Stimulated activated CD4-positive, alpha-beta T cell treated with anti-CD3 and anti-CD28 coated beads, TNF-alpha, amount 100 ng/mL, for 48 hours (primary cell): ENCODE measurements around the gene CFAP221.
"Not testable (repeated sequence)": the region's sequence is repeated elsewhere in the genome, so short reads cannot be mapped to it uniquely, and the experiment has no call there.

Experiments
- DNase-seq, 3 donors: peaks; one replicate each; pipeline ENCODE4 v3.0.0-alpha.2; 2020; ENCODE audit warnings: low read depth in 3 of 3

The CFAP221 gene

DNA sequence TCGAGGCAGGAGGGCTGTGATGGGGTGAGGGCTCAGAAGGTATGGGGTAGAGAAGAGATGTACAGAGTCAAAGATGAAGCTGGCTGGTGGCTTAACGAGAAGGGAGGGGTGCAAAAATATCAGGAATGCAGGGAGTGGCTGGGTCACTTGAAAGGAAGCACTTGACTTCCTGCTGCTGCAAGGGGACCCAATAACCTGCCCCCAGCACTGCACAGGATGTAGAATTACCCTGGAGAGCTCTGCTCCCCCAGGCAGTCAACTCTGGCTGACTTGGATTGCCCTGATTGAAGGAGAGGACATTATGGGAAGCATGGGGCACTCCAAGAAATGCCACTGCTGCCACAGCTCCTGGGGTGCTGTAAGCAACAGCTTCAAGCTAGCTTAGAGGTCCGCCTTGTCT, 41.8 kb downstream of the CFAP221 start:
- DNase-seq = no peak

DNA sequence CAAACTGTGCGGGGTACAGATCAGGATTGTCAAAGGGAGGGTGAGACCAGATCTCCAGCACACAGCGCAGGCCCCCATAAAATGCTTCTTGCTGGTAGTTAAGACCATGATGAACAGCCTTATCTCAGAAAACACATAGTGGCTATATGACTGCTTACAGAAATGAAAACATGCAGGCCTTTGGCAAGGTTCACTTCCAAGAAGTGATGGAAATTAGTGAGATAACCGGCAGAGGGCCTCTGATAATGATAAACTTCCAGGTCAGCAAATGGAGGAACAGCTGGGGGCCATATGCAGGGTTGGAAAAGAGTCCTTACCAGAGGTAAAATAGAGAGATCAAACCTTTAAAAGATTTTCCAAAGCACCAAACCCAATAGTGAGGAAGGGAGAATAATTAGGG, 46.6 kb downstream of the CFAP221 start:
- no peak for DNase-seq

DNA sequence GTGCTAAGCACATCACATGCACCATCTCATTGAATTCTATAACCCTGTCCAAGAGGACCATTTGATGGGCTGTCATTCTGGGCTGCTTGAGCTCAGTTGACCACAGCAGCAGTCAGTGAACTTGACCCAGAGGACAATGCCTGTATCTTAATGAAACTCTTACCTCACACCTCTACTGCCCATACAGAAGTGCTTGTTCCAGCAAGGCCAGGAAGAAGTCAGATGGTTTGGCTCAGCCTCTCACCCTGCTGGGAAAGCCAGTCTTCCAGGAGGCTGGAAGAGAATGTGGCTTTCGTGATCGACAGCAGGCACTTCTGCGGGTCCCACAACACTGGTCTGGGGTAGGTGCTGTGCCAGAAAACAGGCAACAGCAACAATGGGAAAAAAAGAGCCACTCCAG, 47.3 kb downstream of the CFAP221 start:
- no peak for DNase-seq

DNA sequence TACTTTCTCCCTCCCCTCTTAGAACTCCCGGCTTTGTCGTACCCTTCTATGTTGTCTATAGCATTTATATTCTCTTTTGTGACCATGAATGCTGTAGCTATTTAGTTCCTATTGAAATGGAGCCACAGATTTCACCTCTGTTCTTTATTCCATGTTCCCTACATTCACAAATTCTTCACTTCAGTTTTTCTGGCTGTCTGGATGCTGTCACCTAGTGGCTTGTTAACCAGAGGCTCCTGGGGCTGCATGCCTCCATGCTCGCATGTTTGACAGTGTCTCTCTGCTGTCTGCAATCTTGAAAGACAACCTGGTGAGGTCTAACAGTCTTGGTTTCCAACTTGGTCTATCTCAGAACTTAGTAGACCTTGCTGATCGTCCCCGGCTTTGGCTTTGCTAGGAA, 48.2 kb downstream of the CFAP221 start:
- DNase-seq = no peak

DNA sequence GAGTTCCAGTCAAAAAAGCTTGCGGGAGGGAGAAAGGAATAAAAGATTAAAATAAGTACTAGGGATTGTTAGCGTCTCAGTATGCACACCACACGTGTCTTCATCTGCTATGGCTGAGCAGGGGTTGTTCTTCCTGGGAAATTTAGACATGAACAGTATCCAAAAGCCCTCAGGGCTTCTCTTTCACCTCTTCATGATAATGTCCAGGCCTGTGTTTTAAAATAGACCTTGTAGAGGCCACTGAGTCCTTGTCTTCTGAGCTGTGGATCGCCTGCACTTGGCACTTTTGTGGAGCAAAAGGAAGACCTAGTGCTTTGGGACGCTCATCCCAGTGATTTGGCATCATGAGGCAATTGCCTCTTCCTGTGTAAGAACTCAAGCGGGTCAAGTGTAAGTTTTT, 52.4 kb downstream of the CFAP221 start:
- no peak for DNase-seq

DNA sequence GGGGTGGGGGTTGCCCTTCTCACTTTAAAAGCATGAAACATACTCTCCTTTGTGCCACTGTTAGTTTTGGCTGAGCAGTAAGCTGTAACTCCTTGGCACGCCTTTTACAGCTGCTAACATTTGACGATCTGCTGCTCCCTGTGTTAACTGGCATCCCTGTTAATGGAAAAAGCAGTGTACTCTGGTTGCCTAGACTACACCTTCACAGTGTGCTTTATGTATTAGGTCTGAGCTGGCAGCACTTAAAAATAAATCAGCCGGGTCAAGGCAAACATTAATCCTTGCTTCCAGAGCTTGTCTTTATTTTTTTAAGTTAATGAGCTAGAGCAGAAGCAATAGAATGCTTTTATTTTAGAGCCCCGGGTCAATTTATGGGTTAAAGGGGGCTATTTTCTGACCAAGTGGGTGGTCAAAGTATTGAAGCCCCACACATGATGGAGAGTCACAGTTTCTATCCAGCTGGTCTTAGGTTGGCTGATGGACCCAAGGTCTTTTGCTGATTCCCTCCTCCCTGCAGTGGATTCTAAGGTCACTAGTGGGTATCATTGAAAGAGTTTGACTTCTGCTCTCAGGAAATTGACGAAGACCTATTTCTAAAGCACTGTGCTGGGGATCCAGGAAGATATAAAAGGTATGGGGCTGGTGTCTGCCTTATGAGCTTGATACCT, 54.5 kb downstream of the CFAP221 start:
- DNase-seq = no peak

DNA sequence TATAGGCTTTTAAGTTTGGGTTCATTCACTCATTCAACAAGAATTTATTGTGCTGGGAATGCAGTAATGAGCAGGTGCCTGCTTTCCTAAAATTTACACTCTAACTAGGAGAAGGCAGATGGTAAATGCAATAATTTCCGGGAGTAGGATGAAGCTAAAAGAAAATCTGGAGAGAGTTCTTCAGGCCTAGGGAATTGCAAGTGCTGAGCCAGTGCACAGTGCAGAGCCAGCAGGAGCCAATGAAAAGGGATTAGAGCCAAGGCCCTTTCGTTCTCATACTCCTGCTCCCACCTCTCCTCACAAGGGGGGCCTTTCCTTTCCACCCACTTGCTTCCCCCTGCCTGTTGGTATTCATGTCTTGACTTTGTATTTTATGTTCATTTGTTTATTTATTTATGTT, 55.1 kb downstream of the CFAP221 start:
- no peak for DNase-seq

DNA sequence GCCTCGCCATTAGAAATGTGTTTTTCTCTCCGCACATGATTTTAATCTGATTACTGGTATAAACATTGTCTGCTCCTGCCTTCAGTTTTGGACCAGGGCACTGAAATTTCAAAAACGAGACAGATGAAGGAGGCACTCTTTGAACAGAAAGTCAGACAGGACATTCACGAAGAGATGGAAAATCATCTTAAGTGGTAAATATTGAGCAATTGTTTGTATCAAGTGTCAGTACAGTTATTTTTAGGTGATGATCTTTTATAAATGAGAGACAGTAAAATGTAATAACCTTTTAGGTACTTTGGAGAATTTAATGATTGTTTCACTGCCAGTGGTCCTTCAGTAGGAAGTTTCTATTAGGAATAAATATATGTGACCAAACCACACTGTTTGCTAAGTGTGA, 60.8 kb downstream of the CFAP221 start:
- no peak for DNase-seq

DNA sequence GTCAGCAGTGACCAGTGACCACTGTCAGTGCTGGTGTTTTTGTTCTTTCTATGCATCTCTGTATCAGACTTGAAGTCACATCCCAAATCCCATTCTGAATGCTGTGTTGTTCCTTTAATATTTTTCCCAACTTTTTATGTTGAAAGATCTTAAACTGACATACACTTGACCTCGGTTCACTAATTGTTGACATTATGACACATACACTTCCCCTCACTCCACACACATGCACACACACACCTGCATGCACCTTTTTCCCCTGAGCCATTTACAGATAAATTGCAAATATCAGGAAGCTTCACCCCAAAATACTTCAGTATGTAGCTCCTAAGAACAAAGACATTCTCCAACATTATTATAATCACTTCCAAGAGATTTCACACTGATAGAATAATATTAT, 62.4 kb downstream of the CFAP221 start:
- no peak for DNase-seq

DNA sequence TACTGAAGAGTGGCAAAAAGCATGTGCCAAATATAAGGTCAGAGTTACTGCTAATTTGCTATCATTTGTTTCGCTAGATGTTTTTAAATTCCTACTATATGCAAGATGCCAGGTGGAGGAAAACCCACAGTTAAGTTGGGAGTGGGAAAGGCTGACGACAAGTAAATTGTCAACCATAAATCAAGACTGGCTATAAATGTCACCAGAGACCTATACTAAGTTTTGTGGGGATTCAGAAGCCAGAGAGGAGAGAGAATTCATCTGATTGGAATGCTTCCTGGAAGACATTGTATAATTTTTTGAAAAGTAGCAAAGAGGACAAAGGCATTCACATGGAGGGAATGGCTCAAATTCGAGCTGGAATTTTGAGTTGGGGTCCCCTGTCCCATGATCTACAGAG, 64.3 kb downstream of the CFAP221 start:
- no peak for DNase-seq

DNA sequence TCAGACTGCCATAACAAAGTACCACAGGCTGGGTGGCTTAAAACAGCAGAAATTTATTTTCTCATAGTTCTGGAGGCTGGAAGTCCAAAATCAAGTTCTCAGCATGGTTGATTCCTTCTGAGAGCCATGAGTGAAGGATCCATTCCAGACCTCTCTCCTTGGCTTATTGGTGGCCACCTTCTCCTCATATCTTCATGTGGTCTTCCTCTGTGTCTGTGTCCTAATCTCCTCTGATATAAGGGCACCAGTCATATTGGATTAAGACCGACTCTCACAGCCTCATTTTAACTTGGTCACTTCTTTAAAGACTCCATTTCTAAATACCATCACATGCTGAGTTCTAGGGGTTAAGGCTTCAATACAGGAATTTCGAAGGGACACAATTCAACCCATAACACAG, 65.1 kb downstream of the CFAP221 start:
- DNase-seq = no peak

DNA sequence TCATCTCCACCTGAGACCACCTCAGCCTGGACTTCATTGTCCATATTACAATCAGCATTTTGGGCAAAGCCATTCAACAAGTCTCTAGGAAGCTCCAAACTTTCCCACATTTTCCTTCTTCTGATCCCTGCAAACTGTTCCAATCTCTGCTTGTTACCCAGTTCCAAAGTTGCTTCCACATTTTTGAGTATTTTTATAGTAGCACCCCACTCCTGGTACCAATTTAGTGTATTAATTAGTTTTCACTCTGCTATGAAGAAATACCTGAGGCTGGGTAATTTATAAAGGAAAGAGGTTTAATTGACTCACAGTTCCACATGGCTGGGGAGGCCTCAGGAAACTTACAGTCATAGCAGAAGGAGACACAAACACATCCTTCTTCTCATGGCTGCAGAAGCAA, 69.9 kb downstream of the CFAP221 start:
- not testable (repeated sequence) for DNase-seq

DNA sequence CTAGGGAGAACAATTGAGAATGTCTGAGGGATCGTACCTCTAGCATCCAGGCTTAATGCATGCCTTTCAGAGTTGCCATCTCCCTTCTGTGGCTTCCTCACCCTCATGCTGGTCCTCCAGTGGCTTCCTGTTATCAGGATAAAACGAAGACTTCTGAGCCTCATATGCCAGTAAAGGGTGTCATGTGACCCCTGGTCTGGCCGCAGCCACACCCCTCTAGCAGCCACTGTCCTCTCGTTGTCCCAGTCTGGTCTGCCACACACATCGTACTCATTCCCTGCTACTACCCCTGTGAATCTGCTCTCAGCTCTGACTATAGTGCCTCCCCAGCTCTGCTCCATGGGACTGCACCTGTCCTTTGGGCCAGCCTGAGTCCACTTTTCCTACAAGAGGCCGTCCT, 72.2 kb downstream of the CFAP221 start:
- DNase-seq = no peak

DNA sequence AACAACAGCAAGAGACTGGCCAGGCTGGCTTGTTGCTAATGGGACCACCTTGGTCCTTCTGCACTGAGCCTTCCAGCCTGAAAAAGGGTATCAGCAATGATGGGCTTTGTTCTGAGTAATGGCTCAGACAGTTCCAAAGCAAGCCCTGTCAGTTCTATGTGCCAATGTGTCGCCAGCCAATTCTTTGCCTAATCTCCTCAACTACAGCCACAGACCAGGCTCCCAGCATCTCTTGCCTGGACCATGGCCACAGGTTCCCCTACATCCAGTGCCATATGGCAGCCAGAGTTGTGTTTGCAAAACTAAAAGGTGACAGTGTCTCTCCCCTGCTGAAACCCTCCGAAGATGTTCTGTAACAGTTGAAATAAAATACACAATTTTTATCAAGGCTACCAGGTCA, 73.2 kb downstream of the CFAP221 start:
- DNase-seq = no peak

DNA sequence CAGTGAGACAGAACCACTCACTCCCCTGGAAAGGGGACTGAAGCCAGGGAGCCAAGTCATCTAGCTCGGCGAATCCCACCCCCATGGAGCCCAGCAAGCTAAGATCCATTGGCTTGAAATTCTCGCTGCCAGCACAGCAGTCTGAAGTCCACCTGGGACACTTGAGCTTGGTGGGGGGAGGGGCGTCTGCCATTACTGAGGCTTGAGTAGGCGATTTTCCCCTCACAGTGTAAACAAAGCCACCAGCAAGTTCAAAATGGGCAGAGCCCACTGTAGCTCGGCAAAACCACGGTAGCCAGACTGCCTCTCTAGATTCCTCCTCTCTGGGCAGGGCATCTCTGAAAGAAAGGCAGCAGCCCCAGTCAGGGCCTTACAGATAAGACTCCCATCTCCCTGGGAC, 74.5 kb downstream of the CFAP221 start:
- DNase-seq = not testable (repeated sequence)

DNA sequence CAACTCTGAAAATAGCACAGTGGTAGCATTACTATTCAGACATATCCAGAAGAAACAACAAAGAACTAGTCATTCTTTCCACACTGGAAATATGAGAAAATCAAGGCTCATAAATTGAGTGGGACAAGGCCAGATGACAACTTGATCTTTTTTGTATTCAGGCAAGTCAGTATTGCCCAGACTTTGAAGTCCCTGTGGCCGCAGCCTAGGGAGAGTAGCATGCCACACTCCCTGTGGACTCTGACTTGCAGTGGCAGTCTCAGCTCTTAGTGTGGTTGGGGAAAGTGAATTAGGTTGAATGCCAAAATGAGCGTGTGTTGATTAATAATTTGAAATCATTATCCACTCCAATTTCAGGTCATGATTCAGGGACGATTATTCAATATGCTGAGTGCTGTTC, 81.0 kb downstream of the CFAP221 start:
- DNase-seq = no peak

DNA sequence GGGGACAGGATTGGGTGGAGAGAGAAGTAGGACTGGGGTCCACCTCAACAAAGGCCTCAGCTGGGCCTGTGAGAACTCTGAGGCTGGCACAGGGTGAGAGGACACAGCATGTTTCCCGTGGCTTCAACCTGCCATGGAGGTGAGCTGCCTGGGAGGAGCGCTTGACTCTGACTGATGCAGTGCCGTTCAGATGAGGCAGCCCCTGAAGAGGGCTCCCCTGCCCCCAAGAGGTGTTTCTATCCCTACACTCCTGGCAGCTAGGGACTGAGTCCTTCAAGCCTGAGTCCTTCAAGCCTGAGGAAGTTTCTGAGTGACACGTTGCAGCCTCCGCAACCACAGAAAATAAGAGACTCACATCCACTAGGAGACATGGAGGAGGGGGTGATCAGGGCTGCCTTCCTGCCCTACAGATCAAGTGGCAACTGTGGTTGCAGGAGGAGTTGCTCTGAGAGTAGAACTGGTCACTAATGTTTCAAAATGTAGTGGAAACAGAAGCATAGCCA, 85.1 kb downstream of the CFAP221 start:
- no peak for DNase-seq

DNA sequence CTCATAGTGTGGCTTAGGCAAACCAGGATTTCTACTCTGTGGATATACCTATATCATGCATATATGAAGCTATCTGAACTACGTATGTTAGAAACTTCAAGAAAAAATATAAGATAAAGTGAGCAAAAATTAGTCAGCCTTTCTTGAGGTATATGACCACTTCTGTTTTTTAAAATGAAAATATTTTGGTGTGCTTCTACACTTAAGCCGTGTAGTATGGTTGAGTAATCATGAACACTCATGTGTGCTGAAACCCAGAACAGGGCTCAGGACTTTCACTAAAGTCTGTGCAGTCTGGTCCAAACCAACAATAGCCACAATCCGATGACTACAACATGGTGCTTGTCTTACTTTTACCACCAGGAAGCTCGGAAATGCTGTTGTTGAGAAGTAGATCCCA, 85.9 kb downstream of the CFAP221 start:
- DNase-seq = no peak

DNA sequence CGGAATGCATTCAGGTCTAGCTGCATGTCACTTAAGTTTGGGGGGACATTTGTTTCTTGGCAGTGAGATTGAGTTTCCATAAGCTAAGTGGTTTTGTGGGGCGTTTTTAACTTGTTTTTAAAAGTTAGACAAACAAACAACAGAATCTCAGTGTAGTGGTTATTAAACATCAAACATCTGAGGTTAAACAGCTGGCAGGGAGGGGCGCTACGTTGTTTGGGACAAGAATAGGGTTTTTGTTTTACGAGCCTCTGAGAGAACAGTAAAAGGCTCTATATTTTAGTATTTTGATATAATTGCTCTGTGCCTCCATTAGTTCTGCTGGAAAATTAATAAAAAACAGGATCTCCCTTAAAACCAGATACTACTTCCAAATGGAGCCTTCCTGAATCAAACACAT, 93.1 kb downstream of the CFAP221 start:
- no peak for DNase-seq

DNA sequence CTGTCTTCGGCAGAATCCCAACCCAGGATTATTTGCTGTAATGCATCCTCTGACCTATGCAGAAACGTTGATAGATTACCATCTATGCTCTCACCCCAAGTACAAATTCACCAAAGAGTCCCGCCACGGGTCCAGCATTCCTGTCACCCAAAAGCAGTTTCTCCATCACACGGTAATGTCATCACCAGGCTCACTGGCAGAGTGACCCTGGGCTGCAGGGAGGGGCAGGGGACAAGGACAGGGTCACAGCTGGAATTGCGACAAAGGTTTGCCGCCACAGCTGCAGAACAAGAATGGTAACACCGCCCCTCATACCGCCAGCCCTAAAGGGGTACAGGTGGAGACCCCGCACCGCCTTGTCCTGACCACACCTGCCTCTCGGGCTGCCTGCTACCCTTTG, 94.0 kb downstream of the CFAP221 start:
- DNase-seq = no peak

DNA sequence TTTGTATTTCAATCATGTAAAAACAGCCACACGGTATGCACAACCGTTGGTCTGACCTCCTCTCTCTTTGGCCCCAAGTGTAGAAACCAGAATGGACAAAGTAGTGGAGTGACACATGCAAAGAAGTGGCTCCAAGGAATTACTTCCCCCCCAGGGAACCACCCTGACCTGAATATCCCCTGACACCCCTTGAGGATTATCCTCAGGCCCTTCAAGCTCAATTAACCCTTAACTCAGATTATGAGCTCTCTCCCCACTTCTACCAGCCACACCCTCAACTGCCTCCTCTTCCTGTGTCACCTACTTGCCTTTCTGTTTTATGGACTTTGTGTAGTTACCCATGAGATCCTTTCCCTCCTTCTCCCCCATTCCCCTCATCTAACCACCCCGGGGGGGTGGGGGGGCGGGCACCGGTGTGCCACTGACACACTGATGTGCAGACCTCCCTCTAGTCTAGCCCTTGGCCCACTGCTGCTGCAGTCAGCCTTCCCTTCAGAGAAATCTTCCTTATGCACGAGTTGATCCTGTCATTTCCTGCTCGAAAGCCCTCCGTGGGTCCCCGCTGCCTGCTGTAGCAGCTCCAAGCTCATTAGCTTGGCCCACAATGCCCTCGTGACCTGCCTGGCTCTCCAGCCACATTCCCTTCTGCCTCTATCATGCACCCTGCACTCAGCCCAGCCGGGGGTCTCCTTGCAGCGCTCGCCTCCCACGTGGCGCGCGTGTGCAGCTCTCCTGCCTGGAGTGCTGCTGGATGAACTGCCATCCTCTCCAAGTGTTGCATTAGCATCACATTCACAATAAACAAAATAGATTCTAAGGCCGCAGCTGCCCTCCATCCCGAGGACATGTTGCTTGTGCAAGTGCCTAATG, 94.7 kb downstream of the CFAP221 start:
- DNase-seq = no peak

DNA sequence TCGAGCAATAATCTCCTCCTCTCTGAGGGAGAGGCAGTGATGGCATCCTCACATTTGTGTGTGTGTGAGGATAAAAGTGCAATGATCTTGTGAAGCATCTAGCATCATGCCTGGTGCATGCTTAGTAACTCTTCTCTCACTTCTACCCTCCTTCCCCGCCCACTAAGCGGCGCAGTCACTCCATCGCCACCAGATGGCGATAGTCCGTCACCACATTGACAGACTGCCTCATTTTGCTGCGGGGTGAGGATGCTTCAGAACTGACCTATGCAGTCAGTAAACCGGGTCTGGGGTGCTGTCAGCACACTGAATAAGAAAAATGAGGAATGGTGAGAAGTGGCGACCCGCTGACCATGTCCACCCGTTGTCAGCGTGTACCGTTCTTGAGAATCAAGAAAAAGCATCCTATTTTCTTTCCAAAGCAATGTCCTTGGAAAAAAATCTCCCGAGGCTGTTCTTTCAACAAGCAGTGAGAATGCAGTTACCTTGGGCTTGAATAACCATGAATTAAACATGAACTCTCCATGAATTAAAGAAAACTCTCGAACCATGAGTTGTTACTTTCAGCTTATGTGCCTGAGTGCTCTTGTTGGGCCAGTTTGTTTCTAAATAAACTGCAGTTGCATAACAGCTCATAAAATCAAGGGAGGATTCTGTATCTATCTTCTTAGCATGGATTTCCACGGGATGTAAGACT, 97.5 kb downstream of the CFAP221 start:
- peak; percentile 53 to 68 (median 62) for DNase-seq

DNA sequence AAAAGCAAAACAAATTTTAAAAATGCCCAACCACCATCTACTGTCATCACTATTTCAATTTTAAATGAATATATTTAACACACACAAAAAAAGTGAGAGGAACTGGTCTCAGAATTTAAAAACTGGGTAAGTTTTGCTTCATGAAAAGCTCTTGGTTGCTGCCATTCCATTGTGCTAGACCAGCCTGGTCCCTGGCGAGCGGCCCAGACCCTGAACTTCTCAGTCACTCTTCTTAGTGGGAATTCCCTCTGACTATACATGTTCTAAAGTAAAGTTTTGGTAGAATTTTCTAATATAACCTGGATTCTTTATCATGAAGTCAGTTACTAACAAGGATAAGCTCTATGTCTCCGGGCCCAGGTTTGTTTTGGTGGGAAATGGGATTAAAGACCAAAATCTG, 99.9 kb downstream of the CFAP221 start:
- DNase-seq = no peak
